HG03469 (cell line): ENCODE measurements around the gene ANKRD11.

ENCODE experiments used
- ATAC-seq: cut with Tn5 transposase; IDR thresholded peaks from one replicate; pipeline ENCODE4 v1.9.1; 2021; ENCODE audit warnings: mild to moderate bottlenecking, moderate library complexity, moderate number of reproducible peaks; ENCODE audit not compliant: unreplicated experiment

Gene ANKRD11

DNA sequence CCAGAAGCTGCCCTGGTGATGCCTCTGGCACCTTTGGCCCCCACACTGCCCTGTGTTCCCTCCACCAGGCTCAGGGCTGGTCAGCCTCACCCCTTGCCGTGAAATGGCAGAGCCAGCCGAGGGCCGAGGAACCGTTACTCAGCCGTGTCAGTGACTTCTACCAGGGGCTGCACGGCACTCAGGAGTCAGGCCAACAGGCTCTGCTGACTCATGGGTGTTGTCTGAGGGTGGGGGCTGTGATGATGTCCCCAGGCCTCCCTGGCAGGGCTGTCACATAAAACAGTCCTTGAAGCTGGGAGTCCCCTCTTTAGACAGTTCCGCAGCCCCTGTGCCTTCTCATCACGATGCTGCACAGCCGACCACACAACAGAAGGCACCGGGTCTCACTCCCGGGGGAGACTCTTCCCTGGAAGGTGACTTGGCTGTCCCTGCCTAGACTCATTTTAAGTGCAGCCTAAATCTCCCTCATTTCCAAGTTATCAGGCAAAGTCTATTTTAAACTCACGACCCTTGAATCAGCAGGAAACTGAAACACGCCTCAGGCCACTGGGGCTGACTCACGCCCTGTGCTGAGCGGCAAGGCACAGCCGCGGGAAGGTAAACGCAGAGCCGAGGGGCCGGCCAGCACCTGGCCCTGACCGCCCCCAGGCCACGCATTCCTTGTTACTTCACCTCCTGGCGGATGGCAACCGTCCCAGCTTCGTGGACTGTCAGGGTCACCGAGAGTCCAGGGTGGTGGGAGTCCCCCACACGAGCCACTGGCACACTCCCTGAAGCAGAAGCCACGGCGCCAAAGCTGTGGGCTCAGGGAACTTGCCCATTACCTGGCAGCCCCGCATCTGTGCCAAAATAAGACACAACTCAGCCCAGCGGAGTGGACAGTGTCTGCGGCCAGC lies 170.2 kb downstream of the ANKRD11 start:
- no peak for ATAC-seq

DNA sequence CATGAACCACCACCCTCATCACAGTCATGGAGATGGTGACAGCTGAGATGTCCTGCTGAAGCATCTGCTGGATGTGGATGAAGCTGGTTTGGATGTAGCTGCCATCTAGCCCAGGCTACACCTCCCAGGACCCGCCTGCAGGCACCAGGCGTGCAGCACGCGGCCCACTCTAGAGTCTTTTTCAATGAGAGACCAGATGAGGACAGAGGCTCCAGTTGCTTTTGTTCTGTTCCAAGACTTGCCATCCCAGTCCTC lies 170.8 kb downstream of the ANKRD11 start:
- no peak for ATAC-seq

DNA sequence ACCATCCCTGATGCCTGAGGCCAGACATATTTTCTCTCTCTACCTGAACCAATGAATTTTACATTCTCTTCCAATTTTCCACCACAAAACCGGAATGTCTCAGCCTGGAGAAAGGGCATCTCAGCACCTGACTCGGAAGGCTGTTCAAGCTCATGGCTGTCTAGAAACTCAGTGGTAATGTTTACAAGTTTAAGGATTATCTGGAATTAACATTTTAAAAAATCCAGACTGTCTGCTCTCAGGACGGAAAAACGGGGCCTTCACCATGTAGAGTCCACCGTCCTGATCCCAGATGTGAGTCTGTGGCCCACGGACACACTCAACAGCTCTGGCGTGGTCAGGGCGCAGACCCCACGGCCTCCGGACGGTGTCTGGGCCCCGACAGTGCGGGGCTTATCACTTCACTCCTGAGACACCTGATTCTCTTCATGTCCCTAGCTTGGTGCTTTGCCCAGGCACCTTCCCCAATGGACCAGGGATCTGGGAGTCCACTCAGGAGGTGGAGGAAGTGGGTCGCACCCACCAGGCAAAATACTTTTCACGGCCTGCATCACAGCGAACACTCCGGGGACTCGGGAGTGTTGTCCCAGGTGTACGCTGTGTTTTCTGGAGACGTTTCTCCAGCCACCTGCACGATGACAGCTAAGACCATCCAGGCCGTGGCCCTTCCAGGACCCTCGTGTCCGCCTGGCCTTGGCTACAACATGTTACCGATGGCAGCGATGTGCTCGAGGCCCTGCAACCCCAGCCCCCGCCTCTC lies 171.3 kb downstream of the ANKRD11 start:
- no peak for ATAC-seq

DNA sequence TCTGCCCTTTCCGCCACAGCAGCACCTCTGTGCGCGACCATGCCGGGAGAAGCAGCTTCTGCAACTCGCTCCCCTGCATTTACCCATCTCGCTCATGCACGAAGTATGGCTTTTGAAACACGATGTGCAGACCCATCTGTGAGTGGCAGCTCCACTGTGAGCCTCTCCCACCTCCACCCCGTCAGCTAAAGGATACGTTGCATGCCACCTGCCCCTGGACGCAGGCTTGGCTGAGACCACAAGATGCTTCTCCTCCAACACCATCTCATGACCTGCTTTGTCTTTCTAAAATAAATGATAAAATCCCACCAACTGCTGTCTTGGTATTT lies 172.0 kb downstream of the ANKRD11 start:
- ATAC-seq: no peak

DNA sequence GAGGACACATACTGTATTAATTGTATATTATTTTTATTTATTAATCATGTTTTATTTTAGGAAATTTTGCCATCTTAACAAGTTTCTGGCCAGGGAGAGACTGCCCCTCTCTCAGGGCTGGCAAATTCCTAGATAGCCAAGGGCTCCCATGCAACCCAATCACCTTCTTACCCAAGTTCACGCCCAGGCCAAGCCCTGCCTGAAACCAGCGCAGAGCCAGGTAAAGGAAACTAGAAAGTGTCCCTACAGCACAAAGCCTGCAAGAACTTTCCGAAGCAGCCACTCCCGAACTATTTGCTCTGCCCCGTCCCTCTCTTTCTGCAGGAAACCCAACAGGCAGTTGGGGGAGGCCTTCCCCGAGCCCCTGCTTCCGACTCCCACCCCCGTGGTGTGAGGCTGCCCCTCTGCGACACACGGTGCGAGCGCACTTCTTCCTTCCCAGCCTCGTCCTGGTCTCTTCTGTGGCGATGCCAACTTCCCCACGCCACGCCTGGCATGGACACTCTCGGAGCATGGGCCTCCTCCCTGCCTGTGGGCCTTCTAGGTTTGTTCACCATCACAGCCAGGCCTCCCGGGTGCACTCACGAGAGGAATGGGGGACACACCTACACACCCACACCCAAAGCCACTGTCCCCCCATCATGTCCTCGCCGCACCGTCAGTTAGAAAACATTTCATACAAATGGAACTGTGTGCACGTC lies 172.5 kb downstream of the ANKRD11 start:
- no peak for ATAC-seq

DNA sequence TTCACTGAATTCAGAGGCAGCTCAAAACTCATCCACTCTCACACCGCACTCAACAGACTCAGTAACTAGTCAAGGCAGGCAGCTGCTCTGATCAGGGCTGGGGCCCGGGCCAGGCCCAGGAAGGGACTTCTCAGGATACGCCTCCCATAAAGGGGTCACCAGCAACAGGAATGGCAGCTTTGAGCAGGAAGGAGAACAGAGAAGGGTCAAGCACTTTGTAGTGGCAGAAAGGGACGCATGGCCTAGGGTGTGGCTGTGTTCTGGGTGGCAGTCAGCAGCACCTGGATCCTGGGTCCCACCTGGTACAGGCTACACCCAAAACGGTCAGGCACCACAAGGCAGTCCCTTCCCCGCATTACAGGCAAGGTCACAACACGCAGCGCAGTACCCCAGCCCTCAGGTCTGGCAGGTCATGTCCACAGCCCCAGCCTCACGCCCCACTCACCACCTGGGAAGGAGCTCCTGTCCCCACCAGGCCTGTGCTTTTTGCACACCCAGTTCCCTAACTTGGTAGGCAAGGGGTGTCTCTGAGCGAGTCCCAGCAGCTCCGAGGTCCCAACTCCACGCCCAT lies 173.2 kb downstream of the ANKRD11 start:
- ATAC-seq: no peak

DNA sequence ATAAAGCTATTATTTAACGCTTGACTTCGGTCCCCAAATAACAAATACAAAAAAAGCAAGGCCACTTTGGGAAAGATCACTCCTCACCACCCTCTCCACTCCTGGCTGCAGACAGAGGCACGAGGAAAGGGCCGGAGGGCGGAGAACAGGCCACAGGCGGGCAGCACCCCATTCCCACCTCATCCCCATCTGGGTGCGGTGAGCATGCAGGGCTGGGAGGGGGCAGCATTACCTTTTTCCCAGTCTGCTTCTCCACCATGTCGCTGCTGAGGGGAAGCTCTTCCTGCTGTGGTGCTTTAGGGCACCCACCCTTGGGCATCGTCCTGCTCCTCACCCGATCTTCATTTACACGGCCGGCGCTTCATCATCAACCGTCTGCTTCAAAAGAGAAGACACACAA lies 173.7 kb downstream of the ANKRD11 start:
- ATAC-seq: no peak

DNA sequence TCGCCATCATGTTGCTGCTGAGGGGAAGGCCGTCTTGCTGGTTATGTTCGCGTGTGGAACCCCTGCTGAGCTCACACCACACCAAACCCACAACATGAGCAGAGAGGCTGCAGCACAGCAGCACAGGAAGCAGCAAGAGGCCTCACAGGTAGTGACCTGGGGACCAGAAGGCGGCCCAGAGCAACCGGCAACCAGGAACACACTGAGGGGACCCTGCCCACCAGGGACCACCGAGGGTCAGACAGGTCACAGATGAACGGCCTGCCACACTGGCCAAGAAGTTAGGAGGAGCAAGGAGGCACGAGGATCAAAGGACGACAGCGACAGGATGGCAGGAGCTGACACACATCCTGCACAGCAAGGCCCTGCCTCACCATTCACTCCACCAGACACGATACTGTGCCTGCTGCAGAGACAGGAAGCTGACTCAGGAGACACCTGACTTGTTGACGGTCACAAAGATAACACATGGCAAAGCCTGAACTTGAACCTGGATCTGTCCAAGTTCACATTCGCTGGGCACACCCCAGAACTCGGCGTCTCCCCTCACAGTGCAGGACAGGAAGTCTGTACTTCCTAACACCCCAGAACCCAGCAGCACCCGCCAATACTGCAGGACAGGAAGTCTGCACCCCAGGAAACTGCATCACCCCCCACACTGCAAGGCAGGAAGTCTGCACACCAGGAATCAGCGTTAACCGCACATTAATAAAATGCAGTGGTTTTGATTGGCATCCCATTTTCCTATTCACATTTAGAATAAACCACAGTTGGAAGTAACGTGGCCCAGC lies 174.4 kb downstream of the ANKRD11 start:
- ATAC-seq: no peak

DNA sequence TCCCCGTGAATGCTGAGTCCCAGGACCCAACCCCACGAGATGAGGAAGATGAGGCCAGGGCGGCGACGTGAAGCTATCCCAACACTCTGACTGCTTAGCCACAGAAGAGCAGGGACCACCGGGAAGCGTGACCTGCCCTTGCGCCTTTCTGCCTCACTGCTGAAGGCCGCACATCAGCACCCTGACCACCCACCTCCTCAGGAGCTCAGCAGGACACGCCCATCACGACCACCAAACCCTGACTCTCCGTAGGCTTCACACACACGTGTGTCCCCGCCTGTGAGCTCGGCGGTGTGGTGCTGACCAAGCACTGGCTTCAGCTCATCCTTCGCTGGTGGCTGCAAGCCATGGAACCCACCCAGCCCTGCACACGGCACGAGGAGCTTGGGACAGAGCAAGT lies 175.1 kb downstream of the ANKRD11 start:
- no peak for ATAC-seq

DNA sequence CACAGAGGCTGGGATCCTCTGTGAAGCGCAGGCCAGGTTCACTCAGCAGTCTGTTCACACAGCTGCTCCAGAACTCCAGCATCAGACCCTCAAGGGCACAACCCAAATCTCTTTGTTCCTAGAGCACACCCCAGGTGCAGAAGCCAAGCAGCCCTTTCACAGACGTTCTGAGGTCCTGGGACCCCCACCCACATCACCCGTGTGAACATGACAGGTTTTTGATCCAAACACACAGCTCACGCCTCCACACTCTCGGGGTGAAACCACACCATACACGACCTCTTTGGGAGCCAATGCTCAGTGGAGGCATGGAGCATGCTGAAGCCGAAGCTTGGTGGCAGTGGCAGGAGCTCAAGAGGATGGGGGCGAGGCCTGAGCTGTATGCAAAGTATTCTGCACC lies 175.5 kb downstream of the ANKRD11 start:
- no peak for ATAC-seq

DNA sequence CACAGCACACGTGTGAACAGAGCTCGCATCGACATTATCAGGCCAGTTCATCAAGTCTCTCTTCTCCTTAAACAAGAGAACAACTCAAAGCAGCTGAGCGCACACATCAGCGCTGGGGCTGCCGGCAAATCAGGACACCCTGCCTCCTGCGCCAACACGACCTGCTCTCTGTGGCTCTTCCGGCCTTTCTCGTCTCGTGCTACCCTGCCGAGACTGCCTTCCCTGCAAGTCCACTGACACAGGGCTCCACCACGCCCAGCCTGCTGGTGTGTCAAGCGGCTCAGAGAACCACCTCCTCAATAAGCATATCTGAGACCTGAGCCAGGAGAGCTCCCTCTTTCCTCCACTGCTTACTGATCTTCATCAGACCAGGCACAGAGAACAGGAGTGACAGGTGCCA lies 176.0 kb downstream of the ANKRD11 start:
- no peak for ATAC-seq

DNA sequence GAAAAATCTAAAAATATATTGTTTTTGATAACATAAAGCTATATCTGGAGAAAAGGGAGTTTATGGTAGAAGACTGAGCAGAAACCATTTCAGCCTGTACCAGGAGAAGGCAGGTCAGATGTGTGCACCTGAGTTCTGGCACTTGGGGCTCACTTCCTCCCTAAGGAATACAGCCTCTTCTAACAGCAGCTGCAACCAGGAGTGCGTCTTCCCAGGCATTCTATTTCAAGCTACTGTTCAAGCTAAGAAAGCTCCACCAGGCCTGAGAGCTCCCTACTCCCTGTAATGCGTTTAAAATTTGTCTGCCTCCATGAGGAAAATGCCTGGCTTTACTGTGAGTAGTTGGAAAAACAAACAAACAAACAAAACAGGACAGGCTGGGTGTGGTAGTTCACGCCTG lies 176.8 kb downstream of the ANKRD11 start:
- no peak for ATAC-seq

DNA sequence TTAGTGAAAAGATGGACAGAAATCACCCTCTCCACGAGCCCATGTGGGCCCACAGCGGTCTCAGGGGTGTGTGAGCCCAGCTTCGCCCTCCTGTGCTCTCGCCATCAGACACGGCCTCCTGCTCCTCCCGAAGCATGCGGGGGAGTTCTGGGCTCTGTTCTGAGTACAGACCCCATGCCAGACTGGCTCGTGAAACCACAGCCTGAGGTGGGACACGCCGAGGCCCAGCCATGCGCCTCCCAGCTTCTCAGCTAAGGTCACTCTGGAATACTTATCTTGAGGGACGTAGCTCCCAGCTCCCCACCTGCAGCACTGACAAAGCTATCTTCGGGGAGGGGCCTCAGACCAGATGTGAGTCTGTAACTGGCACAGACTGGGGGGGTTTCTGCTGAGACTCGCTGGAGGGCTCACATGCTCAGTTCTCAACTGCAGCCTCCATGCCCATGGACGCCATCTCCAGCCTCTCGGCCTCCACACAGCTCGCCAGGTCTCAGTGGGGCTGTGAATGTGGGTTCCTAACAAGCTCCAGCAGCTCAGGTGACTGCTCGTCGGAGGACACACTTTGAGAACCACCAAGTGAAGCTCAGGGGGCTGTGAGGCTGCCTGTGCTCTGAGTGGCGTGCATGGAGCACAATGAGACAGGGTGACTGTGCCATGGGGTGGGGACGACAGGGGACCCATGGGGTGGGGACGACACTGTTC lies 177.6 kb downstream of the ANKRD11 start:
- ATAC-seq: no peak

DNA sequence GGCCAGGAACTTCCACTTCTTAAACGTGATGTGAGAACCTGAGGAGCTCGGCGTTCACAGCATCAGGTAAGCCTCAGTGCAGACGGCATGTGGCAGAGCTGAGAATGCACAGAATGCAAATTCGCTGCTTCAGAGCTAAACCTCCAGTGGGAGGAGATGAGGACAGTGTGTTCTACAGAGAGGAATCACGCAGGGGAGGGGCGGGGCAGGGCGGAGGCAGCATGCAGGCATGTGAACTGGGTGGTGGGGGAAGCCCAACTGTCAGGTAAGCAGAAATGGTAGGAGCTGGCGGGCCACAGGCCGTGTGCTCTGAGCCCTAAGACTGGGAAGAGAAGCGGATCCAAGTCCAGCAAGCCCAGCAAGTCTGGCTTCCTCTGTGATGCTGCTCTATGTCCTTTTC lies 178.2 kb downstream of the ANKRD11 start:
- ATAC-seq: no peak

DNA sequence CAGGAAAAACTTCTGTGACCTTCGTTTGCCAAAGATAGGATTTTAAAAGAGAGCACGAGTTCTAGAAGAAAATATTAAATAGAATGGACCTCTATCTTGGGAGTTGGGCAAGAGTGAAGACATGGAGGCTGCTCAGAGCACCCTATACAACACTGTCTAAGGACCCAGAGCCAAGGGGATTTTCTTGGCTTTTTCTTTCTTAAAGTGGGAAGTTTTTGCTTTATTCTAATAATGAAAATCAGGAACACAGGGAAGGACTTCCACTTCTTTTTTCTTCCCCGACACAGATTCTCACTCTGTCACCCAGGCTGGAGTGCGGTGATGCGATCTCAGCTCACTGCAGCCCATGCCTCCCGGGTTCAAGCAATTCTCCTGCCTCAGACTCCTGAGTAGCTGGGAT lies 178.7 kb downstream of the ANKRD11 start:
- ATAC-seq: no peak

DNA sequence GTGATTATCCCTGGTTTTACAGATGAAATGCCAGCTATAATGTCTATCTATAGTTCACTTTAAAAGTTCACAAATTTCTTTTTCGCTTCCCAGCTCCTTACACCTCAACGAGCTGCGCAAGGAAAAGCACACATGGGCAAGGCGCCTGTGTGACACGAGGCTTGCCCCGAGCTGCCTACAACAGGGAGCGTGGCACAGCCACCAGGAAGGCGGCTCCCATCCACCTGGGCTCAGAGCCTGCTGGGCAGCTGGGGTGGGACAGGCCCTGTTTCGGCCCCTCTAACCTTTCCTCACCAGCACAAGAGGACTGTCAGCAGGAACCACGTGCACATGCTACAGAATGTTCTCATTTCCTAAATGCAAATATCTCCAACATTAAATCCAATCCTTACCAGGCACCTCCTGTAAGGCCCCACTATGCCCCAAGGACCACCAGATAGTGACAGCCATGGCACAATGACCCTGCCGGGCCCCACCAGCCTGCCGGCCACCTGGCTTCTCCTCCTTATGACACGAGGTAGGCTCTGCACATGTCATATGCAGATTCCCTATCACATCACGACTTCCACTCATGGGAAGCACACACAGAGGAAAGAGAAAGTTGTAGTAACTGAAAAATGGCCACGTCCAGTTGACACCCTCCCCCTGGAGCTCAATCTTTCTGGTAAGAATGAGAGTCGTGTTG lies 180.8 kb downstream of the ANKRD11 start:
- ATAC-seq: no peak

DNA sequence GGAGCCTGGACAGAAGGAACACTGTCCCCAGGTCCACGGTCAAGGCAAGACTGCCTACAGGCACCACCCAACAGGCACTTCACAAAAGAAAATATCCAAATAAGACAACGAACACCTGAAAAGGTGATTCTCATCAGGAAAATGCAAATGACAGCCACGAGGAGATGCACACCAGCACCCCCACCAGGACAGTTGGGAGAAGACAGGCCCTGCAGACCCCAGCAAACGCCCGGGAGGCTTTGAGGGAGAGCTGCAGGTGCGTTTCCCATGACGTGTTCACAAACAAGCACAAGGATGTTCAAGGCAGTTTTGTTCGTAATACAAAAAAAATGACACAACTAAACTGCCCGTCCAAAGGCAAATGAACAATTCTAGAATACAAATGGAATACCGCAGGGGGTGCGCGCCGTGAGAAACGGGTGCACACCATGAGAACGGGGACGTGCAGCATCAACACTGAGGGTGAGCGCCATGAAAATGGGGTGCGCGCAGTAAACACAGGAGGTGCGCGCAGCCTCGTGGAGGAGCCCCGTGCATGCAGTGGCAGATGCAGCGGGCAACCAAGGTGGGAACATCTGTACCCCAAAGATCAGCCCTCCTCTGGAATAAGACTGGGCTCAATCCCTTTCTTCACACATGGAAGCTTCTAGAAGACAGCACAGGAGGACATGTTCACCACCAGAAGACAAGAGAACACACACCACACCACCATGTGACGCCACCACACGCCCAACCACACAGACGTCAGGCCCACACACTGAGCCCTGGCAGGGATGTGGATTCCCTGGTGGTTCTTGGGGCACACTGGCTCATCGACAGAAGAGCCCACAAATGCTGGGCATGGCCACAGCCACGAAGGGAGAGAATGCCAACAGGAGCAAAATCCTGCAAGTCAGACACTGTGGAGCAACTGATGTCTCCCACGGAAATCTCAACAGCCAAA lies 181.7 kb downstream of the ANKRD11 start:
- ATAC-seq: no peak

DNA sequence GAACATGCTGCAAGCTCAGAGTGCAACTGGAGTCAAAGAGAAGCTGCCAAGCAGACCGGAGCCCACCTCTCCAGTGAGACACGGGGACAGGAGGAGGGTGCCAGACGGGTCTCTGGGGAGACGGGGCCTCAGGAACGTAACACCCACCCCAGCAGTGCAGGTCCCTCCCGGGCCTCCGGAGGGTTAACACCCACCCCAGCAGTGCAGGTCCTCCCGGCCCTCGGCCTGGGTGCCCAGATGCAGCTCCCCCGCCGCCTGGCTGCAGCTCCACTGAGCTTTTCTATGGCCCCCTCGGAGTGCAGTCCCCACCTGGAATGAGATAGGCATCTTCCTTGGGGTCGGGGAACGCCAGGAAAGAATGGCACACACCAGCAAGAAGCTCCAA lies 182.9 kb downstream of the ANKRD11 start:
- ATAC-seq: no peak
